NT2/D1 (cell line): ENCODE measurements around the gene SDK1.

ENCODE experiments used
- YY1 ChIP-seq: IDR thresholded peaks from 2 replicates; pipeline ENCODE4 v1.6.1; 2011; ENCODE audit not compliant: insufficient read length, insufficient read depth
- ZNF274 ChIP-seq: IDR thresholded peaks from 2 replicates; pipeline ENCODE4 v1.6.1; 2011; ENCODE audit warnings: mild to moderate bottlenecking, low read depth, low read length

DNA sequence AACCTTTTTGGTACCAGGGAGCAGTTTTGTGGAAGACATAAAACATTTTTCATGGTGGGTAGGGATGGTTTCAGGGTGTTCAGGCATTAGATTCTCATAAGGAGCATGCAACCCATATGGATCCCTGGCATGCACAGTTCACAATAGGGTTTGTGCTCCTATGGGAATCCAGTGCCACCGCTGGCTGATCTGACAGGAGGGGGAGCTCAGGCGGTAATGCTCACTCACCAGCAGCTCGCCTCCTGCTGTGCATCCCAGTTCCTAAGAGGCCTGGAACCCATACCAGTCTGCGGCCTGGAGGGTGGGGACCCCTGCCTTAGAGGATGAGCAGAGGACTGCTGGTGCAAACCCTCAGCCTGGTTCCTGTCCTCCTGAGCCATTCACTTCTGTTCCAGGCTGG lies 561.7 kb downstream of the SDK1 start:
- no peak for TF ChIP-seq ZNF274
- TF ChIP-seq YY1 = no peak
